NCI-H82 (cell line): ENCODE measurements around the gene TANC2.

ENCODE experiments used
- DNase-seq: peaks from one replicate; lab custom pipeline; 2025; lab: John Stamatoyannopoulos, UW

TANC2 gene

GRCh38 chr17:63001689-63002394 is 35.8 kb downstream of the TANC2 start:
- DNase-seq = no peak

DNA sequence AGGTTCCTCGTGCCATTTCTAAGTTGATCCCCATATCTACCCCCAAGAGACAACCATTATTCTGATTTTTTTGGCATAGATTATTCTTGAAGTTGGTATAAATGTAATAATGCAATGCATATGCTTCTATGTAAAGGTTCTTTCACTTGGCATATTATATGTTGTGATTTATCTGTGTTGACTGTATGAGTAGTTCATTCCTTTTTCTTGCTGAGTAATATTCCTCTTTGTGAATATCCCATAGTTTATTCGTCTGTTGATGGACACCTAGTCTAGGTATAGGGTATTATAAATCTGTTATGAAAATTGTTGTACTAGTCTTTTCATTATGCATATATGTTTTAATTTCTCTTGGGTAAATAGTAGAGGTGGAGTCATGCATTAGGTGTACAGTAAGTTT is 36.6 kb downstream of the TANC2 start:
- DNase-seq = no peak

DNA sequence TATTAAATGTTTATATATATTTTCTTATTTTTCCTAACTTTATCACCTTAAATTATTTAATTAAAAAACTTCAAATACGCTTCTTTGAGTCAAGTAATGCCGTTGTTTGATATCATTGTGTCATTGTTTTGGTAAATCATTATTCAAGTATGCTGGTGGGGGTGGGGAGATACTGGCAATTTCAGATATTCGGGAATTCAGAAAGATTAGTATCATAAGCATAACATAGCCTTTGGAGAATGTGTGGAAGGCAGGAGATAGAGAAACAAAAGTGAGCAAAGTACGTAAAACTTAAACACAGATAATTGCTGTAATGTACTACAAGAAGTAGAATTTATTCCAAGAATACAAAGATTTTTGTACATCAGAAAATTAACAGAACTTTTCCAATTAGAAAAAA is 49.8 kb downstream of the TANC2 start:
- DNase-seq = no peak
